GM19023 (cell line): ENCODE measurements around the gene CHST8.

Experiments used
- ATAC-seq: cut with Tn5 transposase; IDR thresholded peaks from one replicate; pipeline ENCODE4 v1.9.1; 2021; ENCODE audit warnings: mild to moderate bottlenecking, moderate library complexity; ENCODE audit not compliant: unreplicated experiment

The CHST8 gene

GRCh38 chr19:33756177-33756576, 134.4 kb downstream of the CHST8 start:
- no peak for ATAC-seq

- ATAC-seq = no peak
These were observed 136.8 kb downstream of the CHST8 start for GRCh38 chr19:33758541-33759013.

- no peak for ATAC-seq
These were observed 137.6 kb downstream of the CHST8 start for GRCh38 chr19:33759356-33759755.

GRCh38 chr19:33763633-33764371, 142.0 kb downstream of the CHST8 start:
- ATAC-seq = no peak

GRCh38 chr19:33766623-33767022, 144.9 kb downstream of the CHST8 start:
- no peak for ATAC-seq

GRCh38 chr19:33767898-33768413, 146.2 kb downstream of the CHST8 start:
- no peak for ATAC-seq

- no peak for ATAC-seq
These were observed 147.5 kb downstream of the CHST8 start for GRCh38 chr19:33769208-33769607.

- ATAC-seq = no peak
These were observed 148.4 kb downstream of the CHST8 start for GRCh38 chr19:33770107-33770506.

GRCh38 chr19:33771384-33772101, 149.8 kb downstream of the CHST8 start:
- no peak for ATAC-seq

- no peak for ATAC-seq
These were observed 150.5 kb downstream of the CHST8 start for GRCh38 chr19:33772102-33772857.

GRCh38 chr19:33772858-33773180, 151.1 kb downstream of the CHST8 start:
- ATAC-seq = no peak

- ATAC-seq = no peak
These were observed 152.2 kb downstream of the CHST8 start for GRCh38 chr19:33773704-33774624.

GRCh38 chr19:33774751-33775150, 153.0 kb downstream of the CHST8 start:
- no peak for ATAC-seq

- no peak for ATAC-seq
These were observed 154.2 kb downstream of the CHST8 start for GRCh38 chr19:33775731-33776487.

GRCh38 chr19:33777351-33777750, 155.6 kb downstream of the CHST8 start:
- no peak for ATAC-seq

GRCh38 chr19:33777753-33778088, 156.0 kb downstream of the CHST8 start:
- no peak for ATAC-seq

- ATAC-seq = peak; percentile 81
These were observed 156.5 kb downstream of the CHST8 start for GRCh38 chr19:33778089-33778791.

- ATAC-seq = no peak
These were observed 158.1 kb downstream of the CHST8 start for GRCh38 chr19:33779849-33780248.

- ATAC-seq = no peak
These were observed 158.5 kb downstream of the CHST8 start for GRCh38 chr19:33780251-33780650.
